HG03575 (cell line): ENCODE results near the gene AGAP1.

Experiments used
- ATAC-seq: cut with Tn5 transposase; IDR thresholded peaks from one replicate; pipeline ENCODE4 v1.9.1; 2021; ENCODE audit not compliant: unreplicated experiment, insufficient number of reproducible peaks, low FRiP score; ENCODE audit errors: extremely low read depth

The AGAP1 gene

DNA sequence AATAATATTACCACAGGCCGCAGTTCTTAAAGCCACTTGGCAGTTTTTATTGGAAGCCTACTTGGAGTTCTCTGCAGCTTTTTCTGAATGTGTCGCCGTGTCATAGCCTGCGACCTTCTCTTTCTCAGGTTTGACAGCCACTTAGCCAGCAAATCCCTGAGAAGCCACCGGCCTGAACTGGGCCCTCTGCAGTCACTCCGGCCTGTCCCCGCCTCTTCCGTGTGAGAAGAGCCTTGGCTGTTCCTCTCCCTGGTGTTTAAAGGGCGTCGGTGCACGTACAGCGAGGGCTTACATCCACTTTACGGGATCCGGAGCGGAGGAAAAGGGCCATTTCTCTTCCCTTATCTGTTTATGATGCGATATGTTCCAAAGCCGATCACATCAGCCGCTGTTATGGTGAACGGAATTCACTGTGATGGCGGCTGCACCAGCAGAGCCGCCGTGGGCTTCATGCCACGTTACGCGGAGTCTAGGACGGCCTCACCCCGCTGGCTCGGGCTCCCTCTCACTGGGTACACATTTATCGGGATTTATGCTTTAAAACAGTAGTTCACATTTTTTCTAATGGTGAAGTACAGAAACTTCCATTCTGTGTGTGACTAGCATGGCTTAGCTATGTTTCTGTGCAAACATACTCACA, 607.6 kb downstream of the AGAP1 start:
- no peak for ATAC-seq

DNA sequence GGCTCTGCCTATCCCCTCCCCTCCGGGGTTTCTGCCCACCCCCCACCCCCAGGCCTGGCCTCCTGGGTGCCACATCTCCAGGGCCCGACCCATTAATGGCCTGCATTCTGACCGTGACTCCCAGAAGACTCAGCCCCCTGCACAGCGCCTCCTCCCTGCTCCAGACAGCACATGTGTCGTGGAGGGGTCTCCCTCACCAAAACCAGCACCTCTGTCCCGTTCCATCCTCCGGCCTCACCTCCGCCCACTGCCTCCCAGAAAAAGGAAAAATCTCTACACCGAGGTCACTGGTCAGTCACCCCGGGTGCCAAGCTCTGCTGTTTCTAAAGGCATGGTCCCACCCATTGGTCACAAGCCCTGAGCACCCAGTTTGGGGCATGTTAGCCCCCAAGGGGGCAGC, 609.1 kb downstream of the AGAP1 start:
- no peak for ATAC-seq

DNA sequence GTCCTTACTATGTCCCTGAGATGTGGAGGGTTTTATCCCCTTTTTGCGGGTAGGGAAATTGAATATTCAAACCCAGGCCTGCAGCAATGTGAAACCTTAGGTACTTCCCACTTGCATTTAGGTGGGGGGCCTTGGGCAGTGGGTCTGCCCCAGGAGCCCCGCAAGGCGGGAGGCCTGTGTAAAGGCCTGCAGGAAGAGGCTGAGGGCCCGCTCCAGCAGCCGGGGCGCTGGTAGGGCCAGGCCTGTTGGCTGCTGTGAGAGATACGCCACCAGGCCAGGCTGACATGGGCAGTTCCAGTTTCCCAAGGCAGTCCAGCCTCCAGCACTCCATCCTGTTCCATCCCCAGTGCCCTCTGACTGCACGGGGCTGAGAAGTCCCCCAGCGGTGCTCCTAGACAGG, 610.1 kb downstream of the AGAP1 start:
- ATAC-seq: no peak

DNA sequence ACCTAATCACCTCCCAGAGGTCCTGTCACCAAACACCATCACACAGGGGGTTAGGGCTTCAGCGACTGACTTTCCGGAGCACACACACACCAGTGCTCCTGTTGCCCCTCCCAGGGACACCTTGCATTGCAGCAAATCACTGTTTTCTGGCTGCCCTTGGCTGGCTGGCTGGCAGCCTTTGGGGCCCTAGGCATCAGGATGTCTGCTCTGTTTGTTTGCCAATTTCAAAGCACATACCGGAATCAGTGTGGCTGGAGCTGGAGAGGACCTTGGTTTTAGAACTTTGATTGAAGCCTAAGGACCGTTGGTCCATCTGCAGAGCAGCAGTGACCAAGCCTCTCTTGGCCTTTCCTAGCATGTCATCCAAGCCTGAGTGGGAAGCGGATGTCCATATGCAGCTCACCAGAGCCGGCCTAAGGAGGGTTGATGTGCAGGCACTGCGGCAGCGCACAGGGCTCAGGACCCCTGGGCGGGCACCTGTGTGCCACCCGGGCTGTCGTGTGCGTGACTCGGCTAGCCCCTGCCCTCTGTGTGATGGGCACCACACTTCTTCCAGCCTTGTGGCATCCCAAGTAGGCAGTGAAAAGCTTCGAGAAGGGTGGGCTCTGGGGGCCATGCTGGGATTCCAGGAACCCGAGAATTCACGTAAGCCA, 612.2 kb downstream of the AGAP1 start:
- ATAC-seq: no peak

DNA sequence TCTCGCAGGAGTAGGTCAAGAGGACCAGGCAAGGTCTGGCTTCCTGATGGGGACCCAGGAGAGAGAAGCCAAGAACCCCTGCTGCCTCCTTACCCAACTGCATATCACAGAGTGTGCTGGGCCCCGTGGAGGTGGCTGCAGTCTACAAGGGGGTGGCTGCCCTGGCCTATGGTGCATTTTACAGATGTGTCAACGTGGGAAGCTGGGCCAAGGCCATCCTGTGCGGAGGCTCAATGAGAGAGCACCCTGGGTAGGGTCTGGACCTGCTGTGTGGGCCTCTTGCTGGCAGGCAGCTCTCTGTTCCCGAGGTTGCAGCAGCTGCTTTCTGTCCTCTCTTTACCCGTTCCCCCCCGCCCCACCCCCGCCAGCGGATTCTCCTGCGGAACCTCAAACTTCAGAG, 612.9 kb downstream of the AGAP1 start:
- ATAC-seq: no peak

DNA sequence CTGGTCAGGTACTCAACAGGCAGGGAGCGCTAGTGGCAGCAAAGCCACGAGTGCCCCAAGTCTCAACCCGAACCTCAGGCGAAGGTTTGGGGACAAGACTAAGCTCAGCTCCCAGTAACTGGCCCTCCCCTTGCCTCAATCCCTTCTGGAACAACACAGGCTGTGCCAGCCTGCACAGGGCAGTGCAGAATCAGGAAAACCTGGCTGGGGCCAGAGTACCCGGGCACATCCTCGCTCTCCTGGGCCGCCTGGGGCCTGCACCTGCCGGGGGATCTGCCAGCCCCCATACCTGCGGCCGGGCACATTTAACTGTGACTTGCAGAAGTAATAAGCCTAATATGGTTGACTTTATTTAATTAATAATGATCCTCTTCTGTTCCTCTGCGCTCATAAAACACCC, 613.7 kb downstream of the AGAP1 start:
- no peak for ATAC-seq

DNA sequence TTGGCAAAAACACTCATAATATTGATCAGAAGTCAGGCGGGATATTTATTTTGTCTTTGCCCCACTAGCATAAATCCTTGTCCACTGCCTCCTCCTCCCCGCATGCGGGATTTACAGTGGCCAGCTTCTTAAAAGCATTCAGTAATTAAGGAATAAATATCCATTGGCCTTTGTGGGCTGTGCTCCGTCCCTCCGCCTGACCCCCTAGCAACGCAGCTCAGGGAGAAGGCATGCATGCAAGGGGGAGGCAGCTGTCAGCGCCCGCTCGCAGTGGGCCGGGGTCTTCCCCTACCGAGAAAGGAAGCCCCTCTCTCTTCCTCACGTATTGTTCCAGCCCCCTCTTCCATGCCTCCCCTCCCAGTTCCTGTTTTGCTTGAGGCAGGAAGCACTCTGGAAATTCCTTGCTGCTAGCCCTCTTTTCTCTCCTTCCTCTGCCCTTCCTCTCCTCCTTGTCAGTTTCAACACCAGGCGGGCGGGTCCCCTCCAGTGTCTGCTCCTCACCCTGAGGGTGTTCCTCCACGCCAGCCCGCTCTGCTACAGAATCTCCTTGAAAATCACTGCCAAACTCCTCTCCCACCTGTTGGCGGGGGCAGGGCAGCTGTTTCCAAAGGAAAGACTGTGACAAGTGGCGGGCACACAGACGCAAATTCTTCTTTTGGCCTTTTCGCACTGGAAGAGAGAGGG, 614.2 kb downstream of the AGAP1 start:
- ATAC-seq: no peak

DNA sequence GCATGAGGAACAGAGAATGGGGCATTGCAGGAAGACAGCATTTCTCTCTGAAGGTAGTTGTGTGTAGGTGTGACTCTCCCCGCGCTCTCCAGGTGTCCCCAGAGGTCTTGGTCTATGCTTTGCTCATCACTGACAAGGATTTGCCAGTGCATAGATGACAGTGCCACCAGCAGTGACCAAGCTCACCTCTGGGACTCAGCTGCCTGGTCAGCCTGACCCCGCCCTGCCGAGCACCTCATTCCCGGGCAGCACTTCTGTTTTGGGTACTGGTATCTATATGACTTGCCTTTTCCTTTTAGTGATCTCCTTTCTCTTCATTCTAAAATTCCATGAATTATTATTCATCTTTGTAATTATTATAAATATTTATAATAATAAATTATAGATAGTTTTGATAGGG, 615.2 kb downstream of the AGAP1 start:
- no peak for ATAC-seq

DNA sequence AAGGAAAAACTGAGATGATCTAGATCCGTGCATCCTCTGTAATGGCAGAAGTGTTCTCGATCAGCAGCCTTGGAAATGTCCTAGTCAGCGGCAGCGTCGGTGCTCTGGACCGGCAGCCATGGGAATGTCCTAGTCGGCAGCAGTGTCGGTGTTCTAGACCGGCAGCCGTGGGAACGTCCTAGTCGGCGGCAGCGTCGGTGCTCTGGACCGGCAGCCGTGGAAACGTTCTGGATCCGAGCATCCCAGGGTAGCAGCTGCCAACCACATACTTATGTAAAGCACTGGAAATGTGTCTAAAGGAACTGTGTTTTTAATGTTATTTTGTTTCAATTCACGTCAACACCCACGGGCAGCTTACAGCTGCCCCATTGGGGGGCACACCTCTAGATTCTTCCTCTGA, 615.6 kb downstream of the AGAP1 start:
- ATAC-seq: no peak

DNA sequence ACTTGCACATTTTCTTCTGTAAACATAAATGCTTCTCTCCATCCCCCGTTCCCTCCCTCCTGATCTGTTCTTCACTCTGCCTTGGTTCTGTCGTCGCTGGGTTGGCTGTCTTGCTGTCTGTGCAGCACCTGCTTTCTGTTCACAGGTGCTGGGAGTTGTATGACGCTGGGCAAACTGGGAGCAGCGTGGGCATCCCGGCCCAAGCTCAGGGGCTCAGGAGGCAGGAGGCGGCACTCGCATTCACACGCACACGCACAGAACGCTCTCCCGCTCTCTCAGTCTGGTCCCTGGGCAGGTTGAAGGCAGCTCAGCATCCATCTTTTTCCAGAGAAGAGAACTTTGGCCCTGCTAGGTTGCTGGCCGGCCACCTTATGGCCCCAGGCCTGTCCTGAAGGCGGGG, 618.6 kb downstream of the AGAP1 start:
- ATAC-seq: no peak

DNA sequence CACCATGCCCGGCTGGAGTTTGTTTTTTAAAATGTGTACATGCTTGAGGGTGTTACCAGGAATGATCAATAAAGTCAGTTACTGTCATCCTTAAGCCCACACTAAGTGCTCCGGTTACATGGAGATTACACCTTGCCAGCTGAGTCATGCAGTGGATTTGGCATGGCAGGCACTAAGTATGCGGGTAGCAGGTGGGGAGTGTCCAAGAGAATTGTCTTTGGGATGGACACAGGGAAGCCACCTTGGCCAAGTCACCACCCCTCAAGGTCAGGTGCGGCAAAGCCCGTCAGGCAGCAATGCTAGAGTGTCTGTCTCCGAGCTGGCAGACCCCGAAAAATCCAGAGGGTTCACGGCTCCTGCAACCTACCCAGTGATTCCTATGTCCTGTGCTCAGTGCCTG, 619.6 kb downstream of the AGAP1 start:
- ATAC-seq: no peak

DNA sequence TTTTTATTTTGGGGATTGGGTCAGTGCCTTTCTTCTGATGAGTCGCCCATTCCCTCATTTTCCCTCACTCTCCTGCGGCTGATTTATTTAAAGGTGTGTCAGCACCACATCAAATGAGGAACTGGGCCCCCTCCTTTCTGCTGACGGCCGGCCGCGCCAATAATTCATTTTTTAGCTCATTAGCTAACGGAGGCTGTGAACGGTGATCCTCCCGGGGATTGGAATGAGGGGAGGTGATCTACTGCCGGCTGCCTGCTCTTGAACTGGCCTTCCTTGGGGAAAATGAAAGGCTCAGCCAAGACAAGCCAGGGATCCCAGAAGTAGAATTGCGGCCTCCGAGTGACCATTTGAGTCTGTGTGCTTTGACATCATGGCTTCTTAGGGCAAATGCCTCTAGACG, 620.1 kb downstream of the AGAP1 start:
- ATAC-seq: no peak

DNA sequence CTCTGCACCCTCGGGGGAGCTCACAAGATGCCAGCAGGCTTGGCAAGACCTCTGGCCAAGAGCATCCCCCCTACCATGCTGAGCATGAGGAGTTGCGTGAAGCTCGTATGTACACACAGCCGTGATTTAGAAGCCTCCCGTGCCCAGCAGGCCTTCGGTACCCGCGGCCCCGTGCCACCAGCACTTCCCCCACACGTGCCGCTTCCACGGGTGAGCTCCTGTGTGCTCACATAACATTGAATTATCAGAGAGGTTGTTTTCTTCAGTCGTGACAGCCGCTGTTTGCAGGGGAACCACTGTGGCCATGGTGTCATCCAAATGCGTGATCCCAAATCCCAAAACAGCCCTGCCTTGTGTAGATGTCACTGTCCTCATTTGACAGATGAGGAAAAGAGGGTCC, 621.1 kb downstream of the AGAP1 start:
- ATAC-seq: no peak

DNA sequence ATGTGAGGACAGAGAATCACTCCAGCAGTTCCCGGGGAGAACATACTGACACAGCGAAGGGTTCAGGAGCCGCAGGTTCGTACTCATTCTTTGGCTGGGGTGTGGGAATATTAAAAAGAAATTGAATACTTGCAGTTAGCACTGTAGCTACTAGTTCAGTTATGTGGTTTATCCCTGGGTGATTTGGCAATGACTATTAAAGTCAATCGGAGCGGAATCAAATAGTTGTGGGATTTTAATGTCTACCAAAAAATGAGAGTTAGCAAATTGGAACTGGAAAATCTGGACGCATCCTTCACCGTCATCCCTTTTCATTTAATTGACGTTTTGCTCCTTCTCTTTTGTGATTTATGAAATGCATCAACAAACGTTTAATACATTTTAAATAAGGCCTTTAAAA, 623.6 kb downstream of the AGAP1 start:
- ATAC-seq: no peak

DNA sequence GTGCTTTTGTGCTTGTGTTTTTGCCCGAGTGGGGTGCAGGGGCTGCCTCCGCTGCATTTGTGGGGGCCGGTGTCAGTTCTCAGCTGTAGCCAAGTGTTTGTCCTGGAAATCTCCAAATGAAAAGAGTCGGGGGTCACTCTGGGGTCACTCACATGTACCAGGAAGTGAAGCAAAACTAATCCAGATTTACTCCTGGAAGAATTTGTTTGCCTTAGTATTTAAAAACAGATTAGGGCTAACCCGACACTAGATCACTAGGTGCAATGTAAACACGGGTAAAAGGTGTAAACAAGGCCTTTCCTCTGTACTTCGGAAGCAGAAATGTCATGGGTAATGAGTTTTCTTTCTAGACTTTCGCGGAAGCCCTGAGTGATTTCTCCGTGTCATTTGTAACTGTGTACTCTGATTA, 624.0 kb downstream of the AGAP1 start:
- ATAC-seq: no peak

DNA sequence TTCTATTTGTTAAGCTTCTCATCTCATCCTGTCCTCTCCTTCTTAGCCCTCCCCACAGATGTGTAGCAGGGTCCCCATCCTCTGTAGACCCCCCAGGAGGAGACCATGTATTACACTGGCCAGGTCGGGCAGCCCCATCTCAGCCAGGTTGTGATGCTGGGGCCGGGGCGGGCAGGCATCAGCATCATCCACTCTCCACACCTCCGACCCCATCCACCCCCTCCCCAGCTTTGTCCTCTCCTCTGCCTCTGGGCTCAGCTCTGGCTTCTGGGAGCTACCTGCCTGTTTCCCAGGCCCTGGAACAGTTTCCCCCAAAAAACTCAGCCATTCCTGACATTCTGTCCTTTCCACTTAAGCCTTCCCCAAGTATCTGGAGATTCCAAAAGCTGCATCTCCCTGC, 625.2 kb downstream of the AGAP1 start:
- no peak for ATAC-seq

DNA sequence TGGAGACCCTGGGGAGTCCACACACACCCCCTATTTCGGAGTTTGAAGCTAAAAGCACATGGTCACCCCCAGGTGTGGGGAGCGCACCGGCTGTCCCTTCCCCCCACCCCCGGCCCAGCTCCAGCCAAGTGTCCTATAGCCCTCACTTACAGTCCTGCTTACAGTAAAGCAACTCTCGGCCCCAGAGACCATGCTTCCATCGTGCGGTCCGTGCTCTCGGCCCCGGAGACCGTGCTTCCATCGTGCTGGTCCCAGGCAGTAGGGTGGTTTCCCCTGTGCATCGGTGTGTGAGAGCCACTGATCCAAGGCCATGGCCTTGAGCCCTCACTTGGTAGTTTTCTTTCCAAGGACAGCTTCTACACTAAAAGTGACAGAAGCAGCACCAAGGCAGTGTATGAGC, 625.6 kb downstream of the AGAP1 start:
- ATAC-seq: no peak

DNA sequence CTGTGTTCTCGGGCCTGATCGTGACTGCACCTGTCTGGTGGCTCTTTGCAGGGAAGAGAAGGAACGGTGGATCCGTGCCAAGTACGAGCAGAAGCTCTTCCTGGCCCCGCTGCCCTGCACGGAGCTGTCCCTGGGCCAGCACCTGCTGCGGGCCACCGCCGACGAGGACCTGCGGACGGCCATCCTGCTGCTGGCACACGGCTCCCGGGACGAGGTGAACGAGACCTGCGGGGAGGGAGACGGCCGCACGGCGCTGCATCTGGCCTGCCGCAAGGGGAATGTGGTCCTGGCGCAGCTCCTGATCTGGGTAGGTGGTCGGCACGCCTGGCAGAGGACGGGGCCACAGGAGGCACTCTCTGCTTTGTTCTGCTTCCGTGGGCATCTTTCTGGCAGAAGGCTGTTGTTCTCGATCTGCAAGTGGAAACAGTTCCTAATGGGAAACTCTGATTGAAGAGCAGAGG, 626.3 kb downstream of the AGAP1 start:
- no peak for ATAC-seq

DNA sequence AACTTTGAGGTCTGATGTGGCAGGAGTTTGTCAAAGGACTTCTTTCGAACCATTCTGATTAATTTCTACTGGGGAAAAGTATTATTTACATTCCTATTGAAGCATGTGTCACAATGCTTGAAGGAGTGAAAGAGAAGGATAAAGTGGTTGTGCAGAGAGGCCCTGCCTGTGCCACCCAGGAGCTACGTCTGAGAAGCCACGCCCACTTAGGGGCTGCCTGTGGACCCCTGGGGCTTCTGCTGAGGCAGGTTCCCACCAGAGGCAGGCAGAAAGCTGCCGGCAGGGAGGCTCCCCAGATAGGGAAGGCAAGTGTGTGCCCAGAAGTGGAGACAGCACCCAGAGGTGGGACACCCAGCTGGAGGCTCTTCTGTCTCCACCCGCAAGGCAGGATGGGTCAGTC, 627.0 kb downstream of the AGAP1 start:
- no peak for ATAC-seq

DNA sequence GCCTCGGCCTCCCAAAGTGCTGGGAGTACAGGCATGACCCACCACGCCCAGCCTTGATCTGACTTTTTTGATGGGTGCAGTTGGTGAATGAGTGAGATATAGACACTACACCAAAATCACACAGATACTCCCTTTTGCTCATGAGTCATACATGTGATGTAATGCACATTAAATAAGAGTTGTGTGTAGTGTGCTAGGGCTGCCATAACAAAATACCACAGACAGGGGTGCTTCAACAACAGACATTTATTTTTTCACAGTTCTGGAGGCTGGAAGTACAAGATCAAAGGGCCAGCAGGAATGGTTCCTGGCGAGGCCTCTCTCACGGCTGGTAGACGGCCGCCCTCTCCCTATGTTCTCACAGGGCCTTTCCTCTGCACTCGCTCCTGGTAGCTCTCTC, 627.7 kb downstream of the AGAP1 start:
- no peak for ATAC-seq
